NB4 (cell line): ENCODE results near the gene CHKA.

Source experiments
- CTCF ChIP-seq: IDR thresholded peaks from one replicate; pipeline ENCODE4 v1.5.1; 2012; ENCODE audit warnings: low read depth, low read length
- POLR2A ChIP-seq: IDR thresholded peaks from 2 replicates; pipeline ENCODE4 v1.6.1; 2011; ENCODE audit warnings: mild to moderate bottlenecking; ENCODE audit not compliant: insufficient read length; ENCODE audit errors: extremely low read depth

DNA sequence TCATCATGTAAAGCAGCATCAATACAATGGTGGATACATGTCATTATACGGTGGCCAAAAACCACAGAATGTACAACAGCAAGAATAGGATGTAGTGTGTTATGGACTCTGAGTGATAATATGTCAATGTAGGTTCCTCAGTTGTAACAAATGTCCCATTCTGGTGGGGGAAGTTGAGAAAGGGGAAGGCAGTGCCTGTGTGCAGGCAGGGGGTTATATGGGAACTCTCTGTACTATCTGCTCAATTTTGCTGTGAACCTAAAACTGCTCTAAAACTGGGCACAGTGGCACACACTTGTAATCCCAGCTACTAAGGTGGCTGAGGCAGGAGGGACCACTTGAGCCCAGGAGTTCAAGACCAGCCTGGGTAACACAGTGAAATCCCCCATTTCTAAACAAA, 5.9 kb downstream of the CHKA start:
- TF ChIP-seq CTCF (no peak), POLR2A (no peak)
